ENCODE results near the gene CCN5.
"Not testable (repeated sequence)": the region's sequence is repeated elsewhere in the genome, so short reads cannot be mapped to it uniquely, and the experiment has no call there.

Gene CCN5

GRCh38 chr20:44759595-44759994 lies 44.4 kb downstream of the CCN5 start:
- no peak for DNase-seq (ENCODE audit: low spot score)

DNA sequence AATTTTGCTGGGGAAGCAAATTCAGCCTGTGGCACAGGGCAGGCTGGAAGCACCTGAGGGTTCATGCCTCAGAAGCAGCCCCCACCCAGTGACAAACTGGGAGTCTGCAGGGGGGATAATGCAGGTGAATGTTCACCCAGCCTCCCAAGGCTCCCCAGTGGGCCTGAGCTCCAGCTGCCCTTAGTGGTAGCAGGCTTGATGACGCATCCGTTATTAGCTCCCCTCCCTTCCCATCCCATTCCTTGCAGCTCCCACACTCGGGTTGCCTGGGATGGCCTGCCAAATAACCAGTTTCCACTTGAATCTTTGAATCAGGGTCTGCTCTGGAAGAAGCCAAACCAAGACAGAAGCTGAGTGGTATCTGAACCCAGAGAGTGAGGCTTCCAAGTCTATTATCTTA lies 46.3 kb downstream of the CCN5 start:
- DNase-seq (ENCODE audit: low spot score) = no peak

GRCh38 chr20:44762466-44763140 lies 47.4 kb downstream of the CCN5 start:
- DNase-seq (ENCODE audit: low spot score) = no peak

DNA sequence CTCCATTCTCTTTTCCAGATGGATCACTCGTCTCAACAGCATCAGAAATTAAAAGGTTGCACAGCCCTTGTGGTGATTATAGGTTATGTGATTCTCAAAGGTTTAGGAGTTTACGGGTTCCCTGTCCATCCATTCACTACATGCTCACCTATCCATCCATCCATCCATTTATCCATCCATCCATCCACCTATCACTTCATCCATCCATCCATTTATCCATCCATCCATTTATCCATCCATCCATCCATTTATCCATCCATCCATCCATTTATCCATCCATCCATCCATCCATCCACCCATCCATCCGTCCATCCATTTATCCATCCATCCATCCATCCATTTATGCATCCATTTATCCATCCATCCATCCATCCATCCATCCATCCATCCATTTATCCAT lies 48.6 kb downstream of the CCN5 start:
- DNase-seq (ENCODE audit: low spot score) = not testable (repeated sequence)

DNA sequence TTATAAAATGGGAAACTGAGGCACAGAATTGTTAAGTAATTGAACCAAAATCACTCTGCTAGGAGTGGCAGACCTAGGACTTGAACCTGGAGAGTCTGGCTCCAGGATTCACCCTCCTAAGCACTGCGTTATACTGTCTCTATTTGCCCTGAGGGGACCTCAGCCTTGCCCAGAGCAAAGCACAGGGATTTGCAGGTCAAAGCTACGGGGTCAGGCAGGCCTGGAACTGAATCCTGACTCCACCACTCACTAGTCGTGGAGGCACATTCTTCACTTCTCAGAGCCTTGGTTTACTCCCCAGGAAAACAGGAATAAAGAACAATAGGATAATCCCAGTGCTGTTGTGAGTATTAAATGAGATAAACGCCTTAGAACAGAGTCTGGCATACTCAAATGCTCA lies 49.9 kb downstream of the CCN5 start:
- no peak for DNase-seq (ENCODE audit: low spot score)

GRCh38 chr20:44765701-44766347 lies 50.7 kb downstream of the CCN5 start:
- no peak for DNase-seq (ENCODE audit: low spot score)

DNA sequence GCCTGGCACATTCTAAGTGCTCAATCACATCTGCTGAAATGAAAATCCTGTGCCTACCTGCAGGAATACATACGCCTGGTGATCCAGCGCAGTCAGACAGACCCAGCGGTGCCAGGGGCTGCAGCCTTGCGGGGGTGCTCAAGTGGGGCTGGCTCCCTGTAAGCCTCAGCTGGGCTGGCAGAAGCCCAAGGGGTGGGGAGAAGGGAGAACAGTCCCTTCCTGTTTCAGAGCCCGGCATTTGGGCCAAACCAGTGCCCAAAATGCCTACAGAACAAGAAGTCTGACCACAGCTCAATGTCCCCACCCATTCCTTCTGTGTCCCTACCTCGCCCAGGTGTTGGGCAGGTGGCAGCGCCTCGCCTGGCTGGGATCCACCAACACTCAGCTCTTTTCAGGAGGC lies 53.1 kb downstream of the CCN5 start:
- DNase-seq (ENCODE audit: low spot score) = no peak

DNA sequence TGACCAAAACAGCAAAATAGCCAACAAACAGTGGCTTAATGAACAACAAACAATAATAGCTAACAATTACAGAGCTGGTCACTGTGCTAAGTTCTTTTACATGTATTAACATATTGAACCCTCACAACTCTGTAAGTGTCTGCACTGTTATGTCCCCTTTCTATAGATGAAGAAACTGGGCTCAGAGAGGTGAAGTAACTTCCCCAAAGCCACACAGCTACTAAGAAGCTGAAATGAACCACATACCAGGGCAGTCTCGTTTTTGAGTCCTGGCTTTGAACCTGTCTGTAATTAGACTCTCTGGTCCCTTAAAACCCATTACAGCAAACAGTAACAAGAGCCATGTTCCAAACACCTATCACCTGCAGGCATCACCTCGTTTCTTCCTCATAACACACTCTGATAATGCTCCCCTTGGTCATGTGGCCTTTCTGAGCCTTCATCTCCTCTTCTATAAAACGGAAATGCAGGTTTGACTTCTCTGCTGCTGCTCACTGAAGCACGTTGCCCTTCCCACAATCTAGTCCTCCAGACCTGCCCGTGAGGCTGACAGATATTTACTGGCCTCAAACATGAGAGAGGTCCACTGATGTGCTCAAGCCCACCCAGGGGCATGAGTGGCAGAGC lies 53.8 kb downstream of the CCN5 start:
- no peak for DNase-seq (ENCODE audit: low spot score)

- no peak for DNase-seq (ENCODE audit: low spot score)
These were observed 54.3 kb downstream of the CCN5 start for GRCh38 chr20:44769481-44769863.

DNA sequence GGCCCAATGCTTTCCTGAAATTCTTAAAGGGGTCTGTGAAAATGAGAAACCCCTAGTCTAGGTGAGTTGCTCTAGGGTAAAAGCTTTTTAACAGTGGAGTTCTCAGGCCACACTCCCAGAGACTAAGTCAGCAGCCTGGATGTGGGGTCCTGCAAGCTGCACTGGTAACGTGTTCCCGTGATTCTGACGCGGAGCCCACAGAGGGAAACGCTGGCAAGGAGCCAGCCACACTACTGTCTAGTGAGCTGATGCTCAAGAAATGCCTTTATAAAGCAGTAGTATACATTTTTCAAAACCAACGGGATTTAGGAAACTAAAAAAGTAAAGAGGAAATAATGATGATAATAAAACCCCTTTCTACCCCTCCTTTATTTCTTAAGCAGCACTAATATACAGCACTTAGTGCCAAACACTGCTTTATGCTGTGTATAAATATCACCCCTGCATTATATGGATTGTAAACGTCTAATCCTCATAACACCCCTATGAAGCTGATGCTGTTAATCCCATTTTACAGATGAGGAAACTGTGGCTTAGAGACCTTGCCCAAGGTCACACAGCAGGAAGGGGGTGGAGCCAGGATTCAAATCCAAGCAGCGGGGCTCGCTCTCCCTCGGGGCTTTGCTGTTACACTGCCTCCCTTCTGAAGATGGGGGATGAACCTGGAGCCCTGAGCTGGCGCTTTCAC lies 55.5 kb downstream of the CCN5 start:
- DNase-seq (ENCODE audit: low spot score) = no peak

DNA sequence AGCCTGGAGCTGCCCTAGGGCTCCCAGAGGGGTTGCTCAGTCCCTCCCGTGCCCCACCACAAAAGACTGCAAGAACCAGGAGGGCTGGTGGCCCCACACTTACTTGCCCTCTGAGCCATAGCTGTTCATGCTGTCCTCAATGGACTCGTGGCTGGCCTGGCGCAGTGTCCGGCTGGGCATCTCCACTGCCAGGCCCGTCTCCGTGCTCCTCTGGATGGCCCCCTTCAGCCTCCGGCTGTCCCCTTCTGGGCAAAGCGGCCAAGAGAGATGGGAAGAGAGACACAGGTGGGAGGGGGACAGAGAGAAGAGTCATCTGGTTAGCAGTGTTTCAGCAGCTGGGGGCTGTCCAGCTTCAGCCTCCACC lies 56.0 kb downstream of the CCN5 start:
- no peak for DNase-seq (ENCODE audit: low spot score)

- no peak for DNase-seq (ENCODE audit: low spot score)
These were observed 57.5 kb downstream of the CCN5 start for GRCh38 chr20:44772636-44773035.

- DNase-seq (ENCODE audit: low spot score) = no peak
These were observed 58.1 kb downstream of the CCN5 start for GRCh38 chr20:44773070-44773829.

DNA sequence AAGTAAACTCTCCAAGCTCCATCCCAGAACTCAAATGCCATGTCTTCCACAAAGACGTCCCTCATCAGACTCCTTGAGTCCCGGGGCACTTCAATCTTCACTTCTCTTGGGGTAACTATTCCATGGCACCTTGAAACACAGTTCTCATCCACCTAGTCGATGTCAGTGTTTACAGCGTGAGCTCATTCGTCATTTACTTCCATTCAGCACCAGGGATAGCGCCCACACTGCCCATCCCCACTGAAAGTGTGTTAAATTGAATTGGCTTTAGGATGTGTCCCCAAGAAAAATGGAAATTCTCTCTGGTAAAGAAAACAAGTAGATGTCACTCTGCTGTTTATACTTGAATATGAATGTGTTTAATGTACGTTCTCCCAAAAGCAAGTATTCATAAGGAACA lies 61.8 kb downstream of the CCN5 start:
- no peak for DNase-seq (ENCODE audit: low spot score)
